NCI-H446 treated with DMSO at 0.1 percent for 48 hours (cell line): ENCODE results near the gene LRRK1.
A peak's percentile ranks its signal among the peaks of the same experiment; 100 is the strongest.

Experiments used
- DNase-seq: peaks from one replicate; lab custom pipeline; 2025; lab: John Stamatoyannopoulos, UW

Gene LRRK1

GRCh38 chr15:100918690-100919480 is at the start of gene LRRK1:
Gene LRRK1 (plus strand): TSS chr15:100919357. CDS start chr15:100924633, 5,276 bp downstream.
- DNase-seq, result no peak

- peak; percentile 2 for DNase-seq
Observed at GRCh38 chr15:100873029-100873677, 46.0 kb upstream of the LRRK1 start.

GRCh38 chr15:100875495-100875894 is 43.7 kb upstream of the LRRK1 start:
- no peak for DNase-seq

GRCh38 chr15:100875976-100876375 is 43.2 kb upstream of the LRRK1 start:
- DNase-seq, result no peak

GRCh38 chr15:100877551-100877950 is 41.6 kb upstream of the LRRK1 start:
- no peak for DNase-seq

- DNase-seq, result no peak
Observed at GRCh38 chr15:100878130-100878529, 41.0 kb upstream of the LRRK1 start.

GRCh38 chr15:100878648-100879047 is 40.5 kb upstream of the LRRK1 start:
- no peak for DNase-seq

GRCh38 chr15:100879061-100879463 is 40.1 kb upstream of the LRRK1 start:
- no peak for DNase-seq

GRCh38 chr15:100879464-100880138 is 39.6 kb upstream of the LRRK1 start, which contains the start of gene ALDH1A3:
Gene ALDH1A3 (plus strand): TSS chr15:100879831. CDS start chr15:100879908, 77 bp downstream.
- no peak for DNase-seq

- DNase-seq, result no peak
Observed at GRCh38 chr15:100880139-100880896, 38.8 kb upstream of the LRRK1 start.

GRCh38 chr15:100880897-100881242 is 38.3 kb upstream of the LRRK1 start:
- DNase-seq, result no peak

GRCh38 chr15:100881573-100882336 is 37.4 kb upstream of the LRRK1 start:
- no peak for DNase-seq

GRCh38 chr15:100885116-100885515 is 34.0 kb upstream of the LRRK1 start:
- no peak for DNase-seq

GRCh38 chr15:100885811-100886210 is 33.3 kb upstream of the LRRK1 start:
- DNase-seq, result no peak

- DNase-seq, result no peak
Observed at GRCh38 chr15:100887211-100887913, 31.8 kb upstream of the LRRK1 start.

GRCh38 chr15:100889385-100890050 is 29.6 kb upstream of the LRRK1 start:
- DNase-seq, result no peak

- no peak for DNase-seq
Observed at GRCh38 chr15:100890051-100890720, 29.0 kb upstream of the LRRK1 start.

- no peak for DNase-seq
Observed at GRCh38 chr15:100890850-100891249, 28.3 kb upstream of the LRRK1 start.

GRCh38 chr15:100891307-100892012 is 27.7 kb upstream of the LRRK1 start:
- DNase-seq, result no peak
